H9 (cell line): ENCODE results near the gene FOXC2. TPM values are rescaled to one million over a fixed set of nuclear protein-coding genes. Genes with fewer than 3 reads are reported as not detected.

Experiments used
- DNase-seq: peaks from one replicate; pipeline ENCODE4 v3.0.0-alpha.2; 2017
- H2AFZ ChIP-seq: one replicate; pipeline ENCODE4 v1.6.1; 2013; ENCODE audit warnings: mild to moderate bottlenecking, low read length, control low read depth, moderate library complexity
- H2AK5ac ChIP-seq: 2 replicates; pipeline ENCODE4 v1.6.1; 2013; ENCODE audit warnings: low read length, control low read depth, mixed read lengths; ENCODE audit not compliant: insufficient read length
- H2BK120ac ChIP-seq: one replicate; pipeline ENCODE4 v1.6.1; 2013; ENCODE audit warnings: low read depth, mild to moderate bottlenecking, low read length, control low read depth, inconsistent platforms; ENCODE audit not compliant: poor library complexity, severe bottlenecking
- H2BK12ac ChIP-seq: 2 replicates; pipeline ENCODE4 v1.6.1; 2013; ENCODE audit warnings: low read length, control low read depth, mixed read lengths, low read depth; ENCODE audit not compliant: insufficient read length
- H2BK15ac ChIP-seq: 2 replicates; pipeline ENCODE4 v1.6.1; 2013; ENCODE audit warnings: low read depth, low read length, control low read depth
- H2BK20ac ChIP-seq: one replicate; pipeline ENCODE4 v1.6.1; 2013; ENCODE audit warnings: low read depth, mild to moderate bottlenecking, low read length, control low read depth, inconsistent platforms; ENCODE audit not compliant: poor library complexity, severe bottlenecking
- H2BK5ac ChIP-seq: 2 replicates; pipeline ENCODE4 v1.6.1; 2013; ENCODE audit warnings: low read length, control low read depth, mixed read lengths; ENCODE audit not compliant: insufficient read length
- H3K14ac ChIP-seq: 2 replicates; pipeline ENCODE4 v1.6.1; 2013; ENCODE audit warnings: low read length, control low read depth; ENCODE audit not compliant: insufficient read depth
- H3K18ac ChIP-seq: 2 replicates; pipeline ENCODE4 v1.6.1; 2013; ENCODE audit warnings: low read depth, mild to moderate bottlenecking, mixed read lengths, low read length, control low read depth; ENCODE audit not compliant: insufficient read length
- H3K23ac ChIP-seq: 2 replicates; pipeline ENCODE4 v1.6.1; 2013; ENCODE audit warnings: low read length, control low read depth, mixed read lengths, low read depth; ENCODE audit not compliant: insufficient read length
- H3K23me2 ChIP-seq: 2 replicates; pipeline ENCODE4 v1.6.1; 2013; ENCODE audit warnings: low read depth, mild to moderate bottlenecking, mixed read lengths, low read length, control low read depth; ENCODE audit not compliant: insufficient read length, poor library complexity, severe bottlenecking
- H3K27ac ChIP-seq: 2 replicates; pipeline ENCODE4 v1.5.1; 2013; ENCODE audit warnings: low read length, control low read depth, mixed read lengths, low read depth; ENCODE audit not compliant: insufficient read length
- H3K27me3 ChIP-seq: 2 replicates; pipeline ENCODE4 v1.6.1; 2013; ENCODE audit warnings: low read length, control low read depth, inconsistent platforms; ENCODE audit not compliant: insufficient read depth
- H3K4ac ChIP-seq: 2 replicates; pipeline ENCODE4 v1.6.1; 2013; ENCODE audit warnings: low read depth, mild to moderate bottlenecking, control low read depth, inconsistent platforms, low read length, moderate library complexity
- H3K4me1 ChIP-seq: 2 replicates; pipeline ENCODE4 v1.6.1; 2013; ENCODE audit warnings: low read length, control low read depth, inconsistent platforms; ENCODE audit not compliant: insufficient read depth
- H3K4me2 ChIP-seq: 2 replicates; pipeline ENCODE4 v1.6.1; 2013; ENCODE audit warnings: low read length, control low read depth, mixed read lengths; ENCODE audit not compliant: insufficient read length, insufficient read depth
- H3K56ac ChIP-seq: 2 replicates; pipeline ENCODE4 v1.6.1; 2013; ENCODE audit warnings: low read depth, mild to moderate bottlenecking, mixed read lengths, low read length, control low read depth; ENCODE audit not compliant: insufficient read length
- H3K79me1 ChIP-seq: 2 replicates; pipeline ENCODE4 v1.6.1; 2013; ENCODE audit warnings: low read depth, mild to moderate bottlenecking, moderate library complexity, low read length, control low read depth, inconsistent platforms; ENCODE audit not compliant: insufficient read depth, poor library complexity, severe bottlenecking
- H3K79me2 ChIP-seq: 2 replicates; pipeline ENCODE4 v1.6.1; 2013; ENCODE audit warnings: low read length, control low read depth, inconsistent platforms; ENCODE audit not compliant: insufficient read depth
- H3K9ac ChIP-seq: 2 replicates; pipeline ENCODE4 v1.6.1; 2013; ENCODE audit warnings: low read length, control low read depth, mixed read lengths; ENCODE audit not compliant: insufficient read length; ENCODE audit errors: extremely low read depth
- H3K9me3 ChIP-seq: one replicate; pipeline ENCODE4 v1.6.1; 2013; ENCODE audit warnings: low read depth, low read length, inconsistent platforms; ENCODE audit not compliant: control insufficient read depth
- H3T11ph ChIP-seq: one replicate; pipeline ENCODE4 v1.6.1; 2013; ENCODE audit warnings: mild to moderate bottlenecking, low read length, control low read depth, inconsistent platforms
- H4K20me1 ChIP-seq: one replicate; pipeline ENCODE4 v1.6.1; 2013; ENCODE audit not compliant: control insufficient read depth, insufficient read length, insufficient read depth
- H4K5ac ChIP-seq: 2 replicates; pipeline ENCODE4 v1.6.1; 2013; ENCODE audit warnings: low read depth, mild to moderate bottlenecking, mixed read lengths, low read length, control low read depth; ENCODE audit not compliant: insufficient read length
- H4K8ac ChIP-seq: replicated peaks from 2 replicates; pipeline ENCODE4 v1.6.1; 2013; ENCODE audit warnings: low read length, control low read depth, mixed read lengths, low read depth; ENCODE audit not compliant: insufficient read length
- H4K91ac ChIP-seq: 2 replicates; pipeline ENCODE4 v1.6.1; 2013; ENCODE audit warnings: low read depth, mild to moderate bottlenecking, moderate library complexity, mixed read lengths, low read length, control low read depth; ENCODE audit not compliant: insufficient read length
- H3K27ac Mint-ChIP-seq, 3 experiments: 2 replicates in 2 of 3; 3 replicates in 1 of 3; pipeline ENCODE4 v1.8.0; 2020 to 2021; ENCODE audit warnings: mixed read lengths in 3 of 3, mild to moderate bottlenecking in 1 of 3, moderate library complexity in 1 of 3
- H3K27me3 Mint-ChIP-seq: 2 replicates; pipeline ENCODE4 v1.8.0; 2021; ENCODE audit warnings: low read depth, mild to moderate bottlenecking, moderate library complexity, mixed read lengths
- H3K36me3 Mint-ChIP-seq, 3 experiments: 2 replicates in 2 of 3; 3 replicates in 1 of 3; pipeline ENCODE4 v1.8.0; 2020 to 2021; ENCODE audit warnings: low read depth in 3 of 3, mixed read lengths in 3 of 3; ENCODE audit not compliant: insufficient read depth in 1 of 3
- H3K4me1 Mint-ChIP-seq, 2 experiments: 2 replicates each; pipeline ENCODE4 v1.8.0; 2020; ENCODE audit warnings: mixed read lengths in 2 of 2
- H3K4me3 Mint-ChIP-seq, 2 experiments: 2 replicates in 1 of 2; 3 replicates in 1 of 2; pipeline ENCODE4 v1.8.0; 2020 to 2021; ENCODE audit warnings: mild to moderate bottlenecking in 2 of 2, mixed read lengths in 2 of 2, moderate library complexity in 1 of 2
- H3K9me3 Mint-ChIP-seq, 2 experiments: 2 replicates in 1 of 2; 3 replicates in 1 of 2; pipeline ENCODE4 v1.8.0; 2020; ENCODE audit warnings: mild to moderate bottlenecking in 2 of 2, mixed read lengths in 2 of 2, moderate library complexity in 1 of 2
- CTCF ChIP-seq: fragments of 200-600 bp; sonication (generic); conservative IDR thresholded peaks from 3 replicates; pipeline ENCODE4 v1.8.0; 2021; ENCODE audit warnings: antibody characterized with exemption, mild to moderate bottlenecking
- WGBS: extraction: QIAGEN DNeasy Blood & Tissue Kit; methylation state at CpG from one replicate; pipeline ENCODE4 v1.1.7; 2013; ENCODE audit warnings: missing lambda C conversion rate, low lambda C conversion rate, mixed read lengths; ENCODE audit not compliant: insufficient read length; ENCODE audit errors: extremely low coverage; 5-methylcytosine and 5-hydroxymethylcytosine counted together
- total RNA-seq: library from RNA; stranded (reverse); gene quantifications from 2 replicates; pipeline ENCODE4 v1.2.1, GENCODE V29; 2021

FOXC2 gene
- total RNA-seq, 1 experiment from 2014 or later: not detected

- Histone ChIP-seq H3T11ph (no peak overlapping the region), H4K91ac (no peak overlapping the region), H3K4me1 (no peaks in the 10 kb centered on the region), H4K8ac (no peak overlapping the region), H3K18ac (no peak overlapping the region), H2BK15ac (no peak overlapping the region), H3K9me3 (no peaks in the 10 kb centered on the region), H3K4ac (no peak overlapping the region), H3K27me3 (peaks cover 64% of the 10 kb centered on the region), H3K4me2 (no peak overlapping the region), H4K20me1 (no peaks in the 10 kb centered on the region), H2AFZ (no peak overlapping the region), H3K79me1 (no peaks in the 10 kb centered on the region), H3K23me2 (no peaks in the 10 kb centered on the region), H2BK120ac (no peak overlapping the region), H2AK5ac (no peak overlapping the region), H3K9ac (no peak overlapping the region), H3K23ac (no peak overlapping the region), H2BK12ac (no peak overlapping the region), H3K14ac (no peak overlapping the region), H3K27ac (no peak overlapping the region), H4K5ac (no peak overlapping the region), H2BK20ac (no peak overlapping the region), H3K79me2 (no peaks in the 10 kb centered on the region), H2BK5ac (no peak overlapping the region), H3K56ac (no peak overlapping the region)
- Mint-ChIP-seq H3K27me3 (peaks cover 99% of the 10 kb centered on the region), H3K4me1 (peaks cover 9 to 34% of the 10 kb centered on the region in 2 experiments), H3K4me3 (peak overlapping the region in 1 of 2 experiments; percentile 44; a peak in 1 of 5 replicates), H3K27ac (no peak overlapping the region), H3K36me3 (no peaks in the 10 kb centered on the region), H3K9me3 (peaks cover 2 to 14% of the 10 kb centered on the region in 2 experiments; a peak in 2 of 5 replicates)
- DNase-seq: no peak
- WGBS: no CpG with 5 or more reads among the region's 9 CpGs
- no peak for TF ChIP-seq CTCF
Measured at GRCh38 chr16:86517033-86517432, 49.6 kb upstream of the FOXC2 start.
